Measurements from ENCODE around the gene SHBG.
"Not testable (repeated sequence)": the region's sequence is repeated elsewhere in the genome, so short reads cannot be mapped to it uniquely, and the experiment has no call there.

Gene SHBG, protein sequence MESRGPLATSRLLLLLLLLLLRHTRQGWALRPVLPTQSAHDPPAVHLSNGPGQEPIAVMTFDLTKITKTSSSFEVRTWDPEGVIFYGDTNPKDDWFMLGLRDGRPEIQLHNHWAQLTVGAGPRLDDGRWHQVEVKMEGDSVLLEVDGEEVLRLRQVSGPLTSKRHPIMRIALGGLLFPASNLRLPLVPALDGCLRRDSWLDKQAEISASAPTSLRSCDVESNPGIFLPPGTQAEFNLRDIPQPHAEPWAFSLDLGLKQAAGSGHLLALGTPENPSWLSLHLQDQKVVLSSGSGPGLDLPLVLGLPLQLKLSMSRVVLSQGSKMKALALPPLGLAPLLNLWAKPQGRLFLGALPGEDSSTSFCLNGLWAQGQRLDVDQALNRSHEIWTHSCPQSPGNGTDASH

GRCh38 chr17:7629939-7630571, at the start of gene SHBG:
TSS of gene SHBG (plus strand) at chr17:7630135. CDS start at chr17:7630173, 38 bp downstream.
- no peak for DNase-seq (ENCODE audit: low spot score)

- no peak for DNase-seq (ENCODE audit: low spot score)
Measured at GRCh38 chr17:7580604-7581575, 49.0 kb upstream of the SHBG start.

DNA sequence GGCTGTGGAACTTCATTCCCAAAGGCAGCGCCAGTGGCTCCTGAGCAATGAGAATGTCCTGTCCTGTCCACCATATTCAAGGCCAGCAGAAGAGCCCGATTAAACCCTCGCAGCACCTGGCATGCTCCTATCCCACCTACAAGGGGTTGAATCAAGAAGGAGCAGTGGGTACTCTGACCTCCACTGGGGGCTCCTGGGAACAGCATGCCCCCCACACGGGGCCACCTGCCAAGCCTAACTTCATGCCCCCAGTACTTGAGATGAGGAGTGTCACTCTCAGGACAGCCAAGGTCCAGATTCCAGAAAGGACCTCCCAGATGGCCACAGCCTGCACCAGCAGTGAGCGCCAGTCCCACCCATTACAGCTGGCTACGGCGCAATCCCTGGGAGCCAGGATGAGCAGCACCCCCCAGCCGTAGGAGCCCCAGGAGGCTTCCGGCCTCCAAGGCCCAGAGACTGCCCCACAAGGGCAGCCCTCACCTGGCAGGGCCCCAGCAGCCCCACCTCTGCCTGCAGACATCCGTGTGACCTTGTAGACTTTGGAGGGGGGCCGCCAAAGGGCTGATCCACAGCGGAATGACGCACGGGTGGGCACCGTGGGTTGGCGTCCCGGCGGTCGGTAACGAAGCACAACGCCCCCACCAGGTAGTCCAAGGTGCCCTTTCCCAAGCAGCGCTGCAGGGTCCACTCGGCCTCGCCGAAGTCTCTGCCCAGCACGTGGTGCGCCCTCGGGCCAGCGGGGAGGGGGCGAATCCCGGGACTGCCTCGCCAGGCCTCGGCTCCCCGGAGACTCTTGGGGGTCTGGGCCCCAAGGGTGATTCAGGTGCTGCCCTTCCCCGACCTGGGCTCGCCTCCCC, 47.3 kb upstream of the SHBG start:
- no peak for DNase-seq (ENCODE audit: low spot score)

DNA sequence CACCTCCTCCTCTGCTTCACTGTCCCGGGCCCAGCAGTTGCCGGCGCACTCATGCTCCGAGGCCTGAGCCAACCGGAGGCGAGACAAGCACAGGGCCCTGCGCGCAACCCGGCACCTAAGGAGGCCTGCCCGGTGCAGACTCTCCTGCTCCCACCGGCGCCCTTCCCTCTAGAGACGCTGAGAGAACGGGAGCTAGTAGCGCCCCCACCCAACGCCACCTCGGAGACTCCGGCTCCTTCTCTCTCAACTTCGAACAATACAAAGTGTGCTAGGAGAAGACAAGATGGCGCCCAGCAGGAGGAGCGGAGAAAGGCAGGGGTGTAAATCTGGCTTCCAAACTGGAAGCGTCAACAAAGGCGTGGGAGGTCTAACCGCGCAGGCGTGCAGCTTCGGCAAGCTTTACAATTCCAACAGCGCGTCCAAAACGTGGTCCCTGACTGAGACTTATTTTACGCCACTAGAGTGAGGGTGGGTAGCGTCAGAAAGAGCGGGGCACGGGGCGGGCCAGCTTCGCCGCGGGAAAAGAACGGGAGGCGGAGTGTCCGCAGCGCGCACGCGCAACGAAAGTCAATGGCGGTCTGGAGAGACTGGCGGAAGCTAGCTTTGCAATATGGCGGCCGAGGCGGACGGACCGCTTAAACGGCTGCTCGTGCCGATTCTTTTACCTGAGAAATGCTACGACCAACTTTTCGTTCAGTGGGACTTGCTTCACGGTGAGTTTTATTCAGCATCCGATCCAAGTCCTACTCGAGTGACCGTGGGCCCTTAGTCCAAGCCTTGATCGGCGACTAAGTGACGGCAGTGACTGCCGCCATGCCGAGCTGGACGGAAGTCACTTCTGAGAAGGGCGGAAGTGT, 46.5 kb upstream of the SHBG start, which contains the start of gene MPDU1:
MPDU1 (plus strand) TSS at position 600 of the 857 bp plus-strand sequence; CDS start at position 611, 11 bp downstream.
- peak; percentile 92 for DNase-seq (ENCODE audit: low spot score)

DNA sequence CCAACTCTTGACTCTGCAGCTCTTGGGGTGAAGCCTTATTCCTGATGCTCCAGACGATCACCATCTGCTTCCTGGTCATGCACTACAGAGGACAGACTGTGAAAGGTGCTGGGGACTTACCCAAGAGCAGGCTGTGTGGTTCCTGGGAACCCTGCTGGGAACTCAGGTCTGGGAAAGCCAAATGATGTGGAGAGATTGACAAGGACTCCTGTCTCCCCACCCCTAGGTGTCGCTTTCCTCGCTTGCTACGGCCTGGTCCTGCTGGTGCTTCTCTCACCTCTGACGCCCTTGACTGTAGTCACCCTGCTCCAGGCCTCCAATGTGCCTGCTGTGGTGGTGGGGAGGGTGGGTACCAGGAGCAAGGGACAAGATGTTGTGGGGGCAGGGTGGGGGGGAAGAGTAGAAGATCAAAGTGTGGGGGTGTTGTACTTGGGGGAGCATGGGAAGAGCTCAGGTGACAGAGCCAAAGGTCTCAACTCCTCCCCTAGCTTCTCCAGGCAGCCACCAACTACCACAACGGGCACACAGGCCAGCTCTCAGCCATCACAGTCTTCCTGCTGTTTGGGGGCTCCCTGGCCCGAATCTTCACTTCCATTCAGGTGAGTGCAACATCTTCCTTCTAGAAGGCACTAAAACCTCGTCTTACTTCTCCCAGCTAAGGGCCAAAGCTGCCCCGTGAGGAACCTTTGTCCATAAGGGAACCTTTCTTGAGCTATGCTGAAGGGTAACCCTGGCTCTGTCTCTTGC, 43.1 kb upstream of the SHBG start:
- no peak for DNase-seq (ENCODE audit: low spot score)

GRCh38 chr17:7587420-7588151, 42.3 kb upstream of the SHBG start:
- peak; percentile 89 for DNase-seq (ENCODE audit: low spot score)

DNA sequence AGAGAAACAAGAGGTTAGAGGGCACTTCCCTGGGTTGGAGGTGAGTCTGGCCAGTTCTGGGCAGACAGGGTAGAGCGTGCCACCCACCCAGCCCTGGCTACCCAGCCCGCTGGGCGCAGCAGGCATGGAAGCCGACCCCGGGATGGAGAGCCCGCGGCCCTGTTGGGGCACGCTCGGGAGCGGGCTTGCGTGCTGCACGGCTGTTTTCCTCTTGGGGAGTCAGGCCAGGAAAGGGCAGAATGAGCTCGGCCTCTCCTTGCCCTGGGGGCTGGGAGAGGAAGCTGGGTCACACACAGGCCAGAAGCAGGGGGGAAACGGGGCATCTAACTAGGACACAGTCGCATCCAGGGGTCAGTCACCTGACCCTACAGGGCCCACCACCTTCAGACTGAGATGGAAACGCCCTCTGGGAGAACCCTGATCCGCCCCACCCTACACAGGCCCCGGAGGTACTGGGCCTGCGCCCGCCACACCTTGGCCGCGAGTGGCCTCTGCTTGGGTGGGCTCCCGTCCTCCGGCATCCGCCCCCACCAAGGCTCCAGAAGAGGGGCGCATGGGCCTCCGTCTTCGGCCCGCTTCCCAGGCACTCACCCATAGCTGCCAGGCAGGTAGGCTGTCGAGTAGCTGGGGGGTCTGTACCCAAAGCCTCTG, 41.3 kb upstream of the SHBG start:
- DNase-seq (ENCODE audit: low spot score), result no peak

- peak; percentile 87 for DNase-seq (ENCODE audit: low spot score)
Measured at GRCh38 chr17:7589204-7589868, 40.6 kb upstream of the SHBG start.

GRCh38 chr17:7589891-7590691, 39.8 kb upstream of the SHBG start, which contains the start of gene SOX15:
TSS of gene SOX15 (minus strand) at chr17:7590094. CDS start at chr17:7589676, 418 bp downstream.
- DNase-seq (ENCODE audit: low spot score), result no peak

DNA sequence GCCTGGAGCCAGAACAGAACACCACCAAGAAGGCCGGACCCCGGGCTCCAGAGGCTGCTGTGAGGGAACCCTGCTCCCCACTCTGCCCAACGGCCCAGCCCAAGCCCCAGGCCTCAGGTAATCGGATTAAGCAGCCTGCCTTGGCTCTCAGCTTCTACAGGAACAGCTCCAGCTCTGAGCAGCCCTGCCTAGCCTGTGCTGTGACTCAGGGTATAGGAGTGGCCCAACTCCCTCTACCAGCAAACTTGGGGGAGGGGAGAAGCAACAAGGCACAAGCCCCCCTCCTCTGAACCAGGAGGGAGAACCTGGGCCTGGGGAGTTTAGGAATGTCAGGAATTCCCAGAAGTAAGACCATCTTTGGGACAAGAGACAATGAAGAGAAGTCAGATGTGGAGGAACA, 39.2 kb upstream of the SHBG start:
- DNase-seq (ENCODE audit: low spot score), result peak; percentile 63

DNA sequence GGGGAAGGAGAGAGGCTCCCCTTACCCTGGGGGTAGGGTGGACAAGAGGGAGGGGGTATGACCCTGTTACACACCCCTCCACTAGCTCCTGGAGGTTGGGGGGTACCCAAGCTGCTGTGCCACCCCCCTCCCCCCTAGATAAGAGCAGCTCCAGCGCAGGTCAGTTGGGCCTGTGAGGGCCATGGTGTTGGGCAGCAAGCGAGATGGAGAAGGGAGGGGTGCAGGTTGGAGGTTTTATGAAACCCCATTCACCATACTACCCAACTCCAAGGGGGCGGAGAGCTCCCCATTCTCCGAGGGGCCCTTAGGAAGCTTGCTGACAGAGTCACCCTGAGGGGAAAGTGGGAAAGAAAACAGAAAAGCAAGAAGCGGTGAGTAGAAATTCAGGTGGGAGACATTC, 38.3 kb upstream of the SHBG start:
- DNase-seq (ENCODE audit: low spot score), result no peak

- DNase-seq (ENCODE audit: low spot score), result no peak
Measured at GRCh38 chr17:7592422-7593021, 37.4 kb upstream of the SHBG start.

DNA sequence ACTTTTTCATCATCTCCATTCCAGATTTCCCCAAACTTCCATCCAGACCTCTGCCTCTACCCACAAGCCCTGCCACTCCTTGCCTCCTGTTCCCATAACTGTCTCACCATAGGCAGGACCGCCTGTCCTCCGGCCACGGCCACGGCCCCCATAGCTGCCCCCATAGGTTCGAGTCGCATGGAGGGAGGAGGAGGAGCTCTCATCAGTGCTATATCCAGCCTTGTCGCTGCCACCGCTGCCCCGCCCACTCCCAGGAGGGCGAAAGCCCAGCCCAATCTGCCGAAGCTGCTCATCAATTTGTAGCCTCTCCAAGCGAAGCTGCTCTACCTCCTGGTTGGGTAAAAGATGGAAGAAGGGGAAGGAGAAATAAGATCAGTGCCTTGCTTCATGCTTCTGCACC, 36.6 kb upstream of the SHBG start:
- DNase-seq (ENCODE audit: low spot score), result no peak

GRCh38 chr17:7597561-7597960, 32.4 kb upstream of the SHBG start:
- DNase-seq (ENCODE audit: low spot score), result not testable (repeated sequence)

DNA sequence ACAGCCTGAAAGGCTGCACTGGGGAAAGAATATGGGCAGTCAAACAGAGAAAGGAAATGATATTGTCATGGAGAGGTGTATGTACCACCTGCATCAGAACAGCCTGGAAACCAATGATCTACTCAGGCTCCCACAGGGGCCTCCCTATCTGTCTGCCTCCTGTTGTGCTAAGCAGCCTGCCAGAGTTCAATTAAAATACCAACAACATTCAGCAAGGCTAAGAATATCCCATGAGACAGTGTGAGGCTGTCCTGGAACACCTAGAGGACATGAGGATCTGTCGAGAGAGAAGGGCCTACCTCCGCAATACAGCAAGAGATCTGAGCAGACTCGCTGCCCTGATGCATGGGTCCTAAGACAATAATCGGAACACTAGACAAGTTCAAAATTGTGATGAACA, 23.7 kb upstream of the SHBG start:
- no peak for DNase-seq (ENCODE audit: low spot score)

DNA sequence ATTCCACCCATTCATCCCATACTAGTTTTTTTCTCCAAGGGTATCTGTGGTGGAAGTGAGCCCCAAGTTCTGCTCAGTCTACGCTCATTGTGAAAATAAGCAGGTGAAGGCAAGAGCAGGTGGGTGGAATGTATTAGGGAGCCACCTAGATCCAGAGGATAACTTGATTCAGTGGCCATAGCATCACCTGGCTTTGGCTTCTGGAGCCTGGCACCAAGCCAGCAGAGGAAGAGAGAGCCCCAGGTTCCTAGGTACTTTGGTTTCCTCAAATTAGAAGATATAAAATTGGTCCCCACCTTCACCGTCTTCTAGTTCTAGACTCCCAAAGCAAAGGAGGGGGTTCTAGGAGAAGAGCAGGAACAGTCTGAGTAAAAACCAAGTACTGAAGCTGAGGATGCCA, 19.3 kb upstream of the SHBG start:
- no peak for DNase-seq (ENCODE audit: low spot score)
